Erythroblast (primary cell): ENCODE results near the gene C1QTNF1.

Source experiments
- GATA1 ChIP-seq: IDR thresholded peaks from 2 replicates; pipeline ENCODE4 v1.6.1; 2011; ENCODE audit warnings: low read depth, mild to moderate bottlenecking, control low read depth, low read length, moderate library complexity
- POLR2A ChIP-seq: IDR thresholded peaks from 2 replicates; pipeline ENCODE4 v1.6.1; 2011; ENCODE audit warnings: mild to moderate bottlenecking, low read length

DNA sequence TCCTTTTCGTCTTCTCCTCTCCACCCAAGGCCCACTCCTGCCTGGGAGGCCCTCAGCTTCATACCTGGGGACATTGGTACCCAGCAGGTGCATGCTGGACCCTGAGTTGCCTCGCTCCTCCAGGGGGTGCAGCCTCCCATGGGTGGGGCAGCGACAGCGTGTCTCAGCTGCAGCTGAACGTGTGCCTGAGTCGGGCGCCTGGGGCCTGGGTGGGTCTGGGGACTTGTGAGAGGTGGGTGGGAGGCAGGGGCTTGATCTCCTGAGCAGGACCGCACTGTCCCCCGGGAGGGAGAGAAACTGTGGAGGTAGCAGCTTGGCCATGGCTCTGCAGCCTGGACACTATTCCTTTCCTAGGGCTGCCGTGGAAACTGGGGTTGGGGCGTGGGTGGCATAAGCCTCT, 25.9 kb downstream of the C1QTNF1 start:
- no peak for TF ChIP-seq POLR2A
- TF ChIP-seq GATA1 = no peak
